RCC 7860 (cell line): ENCODE measurements around the gene CORO6.

Experiments used
- DNase-seq: peaks from one replicate; pipeline ENCODE4 v3.0.0-alpha.2; 2015; ENCODE audit warnings: low spot score
- FAIRE-seq: peaks from 2 replicates; lab custom pipeline; 2012; peaks lifted over from hg19 to GRCh38; lab: Jason Lieb, UNC

Gene CORO6

GRCh38 chr17:29567304-29567553, 55.5 kb downstream of the CORO6 start:
- FAIRE-seq (no peak), DNase-seq (no peak)

GRCh38 chr17:29566473-29567303, 56.0 kb downstream of the CORO6 start, which contains the start of gene ABHD15:
Gene ABHD15 (minus strand): TSS chr17:29567037. CDS start chr17:29566966, 71 bp downstream.
- DNase-seq (peak; percentile 33), FAIRE-seq (no peak)

GRCh38 chr17:29565643-29566472, 56.9 kb downstream of the CORO6 start:
- no peak for FAIRE-seq
- DNase-seq = peak; percentile 14
